Common myeloid progenitor, CD34-positive (primary cell): Measurements from ENCODE around the gene TLX1.

Source experiments
- CTCF ChIA-PET: fragments of 350-600 bp; sonication (Branson Sonifier 250); formaldehyde crosslinking; loops from one replicate; lab custom pipeline; 2021; ENCODE audit warnings: antibody characterized with exemption; lab: Charles Lee
- POLR2A ChIA-PET: fragments of 350-600 bp; sonication (Branson Sonifier 250); formaldehyde crosslinking; loops from one replicate; lab custom pipeline; 2021; ENCODE audit warnings: antibody characterized with exemption; lab: Charles Lee
- DNase-seq, 3 donors: peaks; one replicate each; pipeline versions ENCODE4 v3.0.0 to v3.0.0-alpha.2; 2013
- H3K27ac ChIP-seq, 2 experiments: 1 replicate in 1 of 2; 2 replicates in 1 of 2; pipeline ENCODE4 v1.7.0; 2013; ENCODE audit warnings: inconsistent platforms in 2 of 2, low read length in 2 of 2, mild to moderate bottlenecking in 2 of 2, low read depth in 1 of 2, moderate library complexity in 1 of 2; ENCODE audit not compliant: severe bottlenecking in 2 of 2, insufficient read depth in 1 of 2, poor library complexity in 1 of 2
- H3K27me3 ChIP-seq, 5 experiments: replicated peaks in 2 of 5; 1 replicate in 3 of 5; 2 replicates in 2 of 5; pipeline versions ENCODE4 v1.6.1 to v1.7.0; 2013; ENCODE audit warnings: low read length in 4 of 5, mild to moderate bottlenecking in 2 of 5, moderate library complexity in 2 of 5, inconsistent platforms in 1 of 5; ENCODE audit not compliant: insufficient read depth in 5 of 5, control insufficient read depth in 4 of 5
- H3K36me3 ChIP-seq, 4 experiments: 1 replicate in 2 of 4; 2 replicates in 2 of 4; pipeline versions ENCODE4 v1.6.1 to v1.7.0; 2013; ENCODE audit warnings: low read length in 3 of 4, control low read depth in 1 of 4, mild to moderate bottlenecking in 1 of 4; ENCODE audit not compliant: control insufficient read depth in 4 of 4, insufficient read depth in 4 of 4
- H3K4me1 ChIP-seq, 4 experiments: 1 replicate in 3 of 4; 2 replicates in 1 of 4; pipeline versions ENCODE4 v1.6.1 to v1.7.1; 2013; ENCODE audit warnings: low read length in 3 of 4, mild to moderate bottlenecking in 3 of 4, control low read depth in 1 of 4, inconsistent platforms in 1 of 4, moderate library complexity in 1 of 4; ENCODE audit not compliant: control insufficient read depth in 4 of 4, insufficient read depth in 4 of 4; ENCODE audit errors: control extremely low read depth in 1 of 4
- H3K4me3 ChIP-seq, 7 experiments: 1 replicate in 4 of 7; 2 replicates in 3 of 7; pipeline versions ENCODE4 v1.5.1 to v1.7.0; 2013; ENCODE audit warnings: mild to moderate bottlenecking in 7 of 7, low read length in 6 of 7, moderate library complexity in 6 of 7, inconsistent platforms in 2 of 7, low read depth in 2 of 7, control low read depth in 1 of 7; ENCODE audit not compliant: insufficient read depth in 4 of 7, control insufficient read depth in 1 of 7; ENCODE audit errors: extremely low read depth in 1 of 7
- H3K9me3 ChIP-seq, 5 experiments: 1 replicate in 4 of 5; 2 replicates in 1 of 5; pipeline versions ENCODE4 v1.6.1 to v1.7.1; 2013; ENCODE audit warnings: low read length in 4 of 5, mild to moderate bottlenecking in 2 of 5, inconsistent platforms in 1 of 5, low read depth in 1 of 5, moderate library complexity in 1 of 5; ENCODE audit not compliant: control insufficient read depth in 4 of 5, insufficient read depth in 2 of 5; ENCODE audit errors: control extremely low read depth in 1 of 5
- WGBS: methylation state at CpG from one replicate; pipeline ENCODE4 v1.1.5; 2013; ENCODE audit not compliant: insufficient coverage; 5-methylcytosine and 5-hydroxymethylcytosine counted together

TLX1 gene

DNA sequence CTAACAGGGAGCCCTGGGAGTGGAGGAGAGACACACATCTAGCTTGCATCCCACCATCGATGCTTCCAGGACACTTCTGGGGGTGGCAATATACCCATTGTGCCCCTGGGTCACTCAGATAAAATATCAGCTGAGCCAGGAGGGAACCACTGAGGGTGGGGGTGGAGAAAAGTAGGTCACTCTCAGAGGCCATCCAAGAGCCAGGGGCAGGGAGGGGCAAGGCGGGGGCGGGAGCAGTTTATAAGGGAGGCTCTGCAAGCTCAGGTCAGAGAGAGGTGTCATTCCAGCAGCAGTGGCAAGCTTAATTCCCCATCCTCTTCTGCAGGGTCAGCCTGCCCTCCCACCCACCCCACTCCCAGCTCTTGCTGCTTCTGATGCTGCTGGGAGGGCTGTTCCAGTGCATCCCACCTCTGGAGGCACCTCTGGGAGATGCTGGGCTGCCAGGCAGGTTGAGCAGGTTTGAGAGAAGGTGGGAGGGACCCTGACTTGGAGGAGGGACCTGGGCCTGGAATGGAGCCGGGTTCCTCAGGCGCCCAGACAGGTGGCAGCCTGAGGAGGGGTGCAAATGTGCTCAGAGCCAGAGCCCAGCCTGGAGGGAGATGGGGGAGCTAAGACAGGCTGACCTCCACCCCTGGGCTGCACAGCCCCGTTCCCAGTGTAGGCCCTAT is 20.1 kb upstream of the TLX1 start:
- CTCF ChIA-PET: interaction anchor here (0.9 to 1.2 kb wide), 3 partner anchors 13 to 31 kb away, joined by 3 to 6 read pairs (median 5); no protein-coding TSS in a partner anchor
- no peaks in the 10 kb centered on the region for H3K9me3 ChIP-seq
- no peak overlapping the region for H3K4me3 ChIP-seq
- no peaks in the 10 kb centered on the region for H3K36me3 ChIP-seq
- H3K4me1 ChIP-seq: no peaks in the 10 kb centered on the region
- WGBS: 85% methylated on average over 4 of the region's 6 CpGs
- POLR2A ChIA-PET: no interaction called here
- peaks cover 0 to 65% (median 18%) of the 10 kb centered on the region in 5 experiments for H3K27me3 ChIP-seq
- DNase-seq: no peak
- H3K27ac ChIP-seq: no peak overlapping the region

GRCh38 chr10:101111547-101111946 is 19.6 kb upstream of the TLX1 start:
- CTCF ChIA-PET: interaction anchor here (2.2 kb wide), 1 partner anchor 10 kb away, joined by 8 read pairs; no protein-coding TSS in a partner anchor
- Histone ChIP-seq H3K27me3 (peaks cover 0 to 68% (median 18%) of the 10 kb centered on the region in 5 experiments), H3K27ac (no peak overlapping the region), H3K4me1 (no peaks in the 10 kb centered on the region), H3K36me3 (no peaks in the 10 kb centered on the region), H3K9me3 (no peaks in the 10 kb centered on the region), H3K4me3 (no peak overlapping the region)
- WGBS: 89% methylated on average over 4 of the region's 8 CpGs
- POLR2A ChIA-PET: no interaction called here
- no peak for DNase-seq

DNA sequence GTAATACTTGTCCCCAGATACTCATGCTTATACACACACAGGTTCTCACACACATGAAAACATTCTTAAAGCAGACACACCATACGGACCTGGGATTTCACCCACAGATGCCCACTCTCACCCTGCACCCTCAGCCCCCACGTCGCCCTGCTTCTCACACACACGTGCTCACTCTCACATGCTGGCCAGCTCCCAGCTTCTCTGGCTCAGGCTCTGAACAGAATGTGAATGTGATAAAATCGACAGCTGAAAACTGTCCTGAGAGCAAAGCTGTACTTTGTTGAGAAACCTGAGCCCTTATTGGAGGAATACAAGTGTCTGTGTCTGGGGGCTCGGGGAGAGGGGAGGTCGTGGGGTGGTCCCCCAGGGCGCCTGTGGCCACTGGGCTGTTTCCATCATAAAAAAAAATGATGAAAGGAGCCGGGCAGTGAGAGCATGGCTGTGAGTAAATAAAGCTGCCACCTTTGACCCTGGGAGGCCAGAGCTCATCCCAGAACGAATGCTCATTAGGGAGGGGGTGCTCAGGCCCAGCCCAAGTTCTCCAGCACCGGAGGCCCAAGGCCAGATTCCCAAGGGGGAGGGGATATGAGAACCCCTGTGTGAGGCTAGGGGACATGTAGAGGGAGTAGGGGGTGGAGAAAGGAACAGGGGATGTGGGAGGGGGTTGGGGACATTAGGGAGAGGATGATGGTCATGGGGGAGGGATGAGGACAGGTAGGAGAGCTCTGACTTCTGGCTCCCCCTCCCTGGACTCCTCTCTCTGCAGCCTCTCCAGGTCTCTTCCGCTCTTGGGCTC is 18.1 kb upstream of the TLX1 start:
- peaks cover 0 to 3% (median 0%) of the 10 kb centered on the region in 5 experiments for H3K9me3 ChIP-seq
- no peak overlapping the region for H3K27ac ChIP-seq
- DNase-seq: no peak
- H3K36me3 ChIP-seq: no peaks in the 10 kb centered on the region
- ChIA-PET CTCF (interaction anchor here (1.1 to 2.2 kb wide), 3 partner anchors 10 to 17 kb away, joined by 3 to 8 read pairs (median 4); no protein-coding TSS in a partner anchor), POLR2A (no interaction called here)
- H3K27me3 ChIP-seq: peaks cover 4 to 71% (median 16%) of the 10 kb centered on the region in 5 experiments
- no peak overlapping the region for H3K4me3 ChIP-seq
- 47% methylated on average over 10 of the region's 12 CpGs for WGBS
- H3K4me1 ChIP-seq: no peaks in the 10 kb centered on the region

GRCh38 chr10:101113890-101114403 is 17.2 kb upstream of the TLX1 start:
- POLR2A ChIA-PET: no interaction called here
- CTCF ChIA-PET: interaction anchor here (1.9 to 2.2 kb wide), 2 partner anchors 12 to 28 kb away, joined by 5 to 8 read pairs; no protein-coding TSS in a partner anchor
- WGBS: 45% methylated on average over 2 of the region's 2 CpGs
- DNase-seq: no peak
- peaks cover 0 to 3% (median 0%) of the 10 kb centered on the region in 5 experiments for H3K9me3 ChIP-seq
- no peaks in the 10 kb centered on the region for H3K36me3 ChIP-seq
- peaks cover 4 to 72% (median 14%) of the 10 kb centered on the region in 5 experiments for H3K27me3 ChIP-seq
- no peak overlapping the region for H3K4me3 ChIP-seq
- H3K27ac ChIP-seq: no peak overlapping the region
- no peaks in the 10 kb centered on the region for H3K4me1 ChIP-seq

DNA sequence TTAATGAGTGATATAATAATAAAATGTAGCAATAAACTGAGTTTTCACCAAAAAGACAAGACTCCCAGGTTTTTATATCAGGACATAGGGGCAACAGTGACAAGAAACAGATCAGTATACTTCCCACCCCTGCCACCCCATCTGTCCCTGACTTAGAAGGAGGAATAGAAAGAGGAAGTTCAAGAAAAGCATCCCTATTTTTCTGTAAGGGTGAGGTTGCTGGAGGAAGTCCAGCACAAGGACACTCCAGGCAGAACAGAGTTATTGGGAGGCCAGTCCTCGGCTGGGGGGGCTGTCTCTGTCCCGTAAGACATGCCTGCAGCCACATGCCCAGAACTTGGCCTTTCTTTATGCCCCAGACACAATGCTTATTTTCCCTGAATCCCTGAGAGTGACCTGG is 16.5 kb upstream of the TLX1 start:
- WGBS: 8% methylated on average over 2 of the region's 2 CpGs
- H3K4me3 ChIP-seq: no peak overlapping the region
- no peaks in the 10 kb centered on the region for H3K36me3 ChIP-seq
- no peak overlapping the region for H3K27ac ChIP-seq
- CTCF ChIA-PET: interaction anchor here (1.1 to 1.9 kb wide), 3 partner anchors 18 to 28 kb away, joined by 3 to 5 read pairs (median 4); no protein-coding TSS in a partner anchor
- POLR2A ChIA-PET: no interaction called here
- peaks cover 4 to 79% (median 16%) of the 10 kb centered on the region in 5 experiments for H3K27me3 ChIP-seq
- peaks cover 0 to 3% (median 0%) of the 10 kb centered on the region in 5 experiments for H3K9me3 ChIP-seq
- DNase-seq: no peak
- H3K4me1 ChIP-seq: no peaks in the 10 kb centered on the region

DNA sequence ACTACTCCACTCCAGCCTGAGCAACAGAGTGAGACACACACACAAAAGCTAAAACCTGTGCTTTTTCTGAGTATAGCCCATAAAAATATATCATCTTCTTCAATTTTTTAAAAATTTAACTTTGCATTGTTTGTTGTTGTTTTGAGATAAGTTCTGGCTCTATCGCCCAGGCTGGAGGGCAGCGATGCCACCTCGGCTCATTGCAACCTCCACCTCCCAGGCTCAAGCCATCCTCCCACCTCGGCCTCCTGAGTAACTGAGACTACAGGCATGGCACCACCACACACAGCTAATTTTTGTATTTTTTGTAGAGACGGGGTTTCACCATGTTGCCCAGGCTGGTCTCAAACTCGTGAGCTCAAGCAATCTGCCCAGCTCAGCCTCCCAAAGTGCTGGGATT is 14.3 kb upstream of the TLX1 start:
- POLR2A ChIA-PET: no interaction called here
- CTCF ChIA-PET: interaction anchor here (0.8 to 1.5 kb wide), 3 partner anchors 32 to 67 kb away, joined by 3 read pairs; no protein-coding TSS in a partner anchor
- Histone ChIP-seq H3K9me3 (peaks cover 0 to 3% (median 0%) of the 10 kb centered on the region in 5 experiments), H3K36me3 (no peaks in the 10 kb centered on the region), H3K27ac (no peak overlapping the region), H3K4me1 (peaks cover 0 to 11% (median 10%) of the 10 kb centered on the region in 4 experiments), H3K27me3 (peaks cover 9 to 85% (median 26%) of the 10 kb centered on the region in 5 experiments), H3K4me3 (no peak overlapping the region)
- 90% methylated on average over 2 of the region's 6 CpGs for WGBS
- no peak for DNase-seq
